Right atrium auricular region (tissue), 2 donors: Measurements from ENCODE around the gene NMRAL1. TPM values are rescaled to one million over a fixed set of nuclear protein-coding genes. Genes with fewer than 3 reads are reported as not detected.

Experiments used
- DNase-seq: peaks from one replicate; pipeline ENCODE4 v3.0.0-alpha.2; 2019; ENCODE audit warnings: low spot score
- H3K27ac ChIP-seq, 2 donors: fragments of 200-600 bp; sonication (generic); 1 replicate in 1 of 2; 2 replicates in 1 of 2; pipeline ENCODE4 v1.5.1; 2016 to 2019
- H3K27me3 ChIP-seq, 2 donors: fragments of 200-600 bp; sonication (generic); one replicate each; pipeline versions ENCODE4 v1.5.1 to v1.6.0; 2017 to 2019
- H3K36me3 ChIP-seq: fragments of 200-600 bp; sonication (generic); one replicate; pipeline ENCODE4 v1.5.1; 2016
- H3K4me1 ChIP-seq, 2 donors: fragments of 200-600 bp; sonication (generic); one replicate each; pipeline versions ENCODE4 v1.5.1 to v1.6.0; 2017 to 2019
- H3K4me3 ChIP-seq, 2 donors: fragments of 200-600 bp; sonication (generic); 1 replicate in 1 of 2; 2 replicates in 1 of 2; pipeline ENCODE4 v1.5.1; 2017 to 2019; ENCODE audit warnings: mild to moderate bottlenecking in 1 of 2, moderate library complexity in 1 of 2
- H3K9me3 ChIP-seq, 2 donors: fragments of 200-600 bp; sonication (generic); one replicate each; pipeline ENCODE4 v1.5.1; 2019
- CTCF ChIP-seq, 2 donors: fragments of 200-600 bp; sonication (generic); IDR thresholded peaks; one replicate each; pipeline ENCODE4 v1.5.1; 2019; ENCODE audit warnings: antibody characterized with exemption in 2 of 2
- total RNA-seq, 2 donors: library from RNA; depleted of rRNA; stranded (reverse); fragments of >200 nt; gene quantifications; one replicate each; pipeline ENCODE4 v1.1.0, GENCODE V29; 2016

Gene NMRAL1
- total RNA-seq, 2 donors from 2014 or later, result 18.7 to 36.3 TPM

- Histone ChIP-seq H3K36me3 (peaks cover 32% of the 10 kb centered on the region), H3K4me1 (peaks cover 0 to 46% of the 10 kb centered on the region in 2 donors), H3K4me3 (no peak overlapping the region), H3K9me3 (no peaks in the 10 kb centered on the region), H3K27me3 (no peaks in the 10 kb centered on the region), H3K27ac (peak overlapping the region; percentile 86 to 95)
- peak; percentile 66 for DNase-seq
- no peak for TF ChIP-seq CTCF (IDR thresholded peaks at IDR 0.05)
Observed at GRCh38 chr16:4486126-4486893, 11.9 kb upstream of the NMRAL1 start.

- peaks cover 18% of the 10 kb centered on the region for H3K36me3 ChIP-seq
- H3K27ac ChIP-seq, result peak overlapping the region; percentile 46 to 48
- H3K9me3 ChIP-seq, result no peaks in the 10 kb centered on the region
- no peak for DNase-seq
- H3K4me1 ChIP-seq, result peaks cover 0 to 53% of the 10 kb centered on the region in 2 donors
- no peak overlapping the region for H3K4me3 ChIP-seq
- no peaks in the 10 kb centered on the region for H3K27me3 ChIP-seq
- no peak for TF ChIP-seq CTCF (IDR thresholded peaks at IDR 0.05)
Observed at GRCh38 chr16:4481963-4482362, 7.5 kb upstream of the NMRAL1 start.

GRCh38 chr16:4481526-4481925 is 7.1 kb upstream of the NMRAL1 start:
- TF ChIP-seq CTCF (IDR thresholded peaks at IDR 0.05), result no peak
- Histone ChIP-seq H3K4me1 (peaks cover 0 to 49% of the 10 kb centered on the region in 2 donors), H3K27ac (peak overlapping the region; percentile 46 to 48), H3K4me3 (no peak overlapping the region), H3K36me3 (peaks cover 18% of the 10 kb centered on the region), H3K9me3 (no peaks in the 10 kb centered on the region), H3K27me3 (no peaks in the 10 kb centered on the region)
- no peak for DNase-seq

GRCh38 chr16:4477966-4478365 is 3.5 kb upstream of the NMRAL1 start:
- peaks cover 0 to 56% of the 10 kb centered on the region in 2 donors for H3K4me1 ChIP-seq
- no peak for TF ChIP-seq CTCF (IDR thresholded peaks at IDR 0.05)
- H3K9me3 ChIP-seq, result no peaks in the 10 kb centered on the region
- H3K36me3 ChIP-seq, result no peaks in the 10 kb centered on the region
- DNase-seq, result no peak
- peak overlapping the region; percentile 5 to 95 for H3K27ac ChIP-seq
- H3K4me3 ChIP-seq, result no peak overlapping the region
- H3K27me3 ChIP-seq, result no peaks in the 10 kb centered on the region

- Histone ChIP-seq H3K9me3 (no peaks in the 10 kb centered on the region), H3K4me3 (peak within 1 kb of the TSS; percentile 93 to 99), H3K36me3 (no peaks in the 10 kb centered on the region), H3K4me1 (peaks cover 0 to 40% of the 10 kb centered on the region in 2 donors), H3K27me3 (no peaks in the 10 kb centered on the region), H3K27ac (peak within 1 kb of the TSS; percentile 95 to 97)
- peak in 1 of 2 donors; percentile 49 for TF ChIP-seq CTCF (IDR thresholded peaks at IDR 0.05)
- peak; percentile 91 for DNase-seq
Observed at GRCh38 chr16:4475880-4476788, 1.7 kb upstream of the NMRAL1 start, which contains the start of gene HMOX2. TSS of gene HMOX2 (plus strand) at chr16:4476398. CDS start at chr16:4505525, 29,127 bp downstream.
